Astrocyte (in vitro differentiated cells and primary cell): ENCODE measurements around the gene RNF43. TPM values are rescaled to one million over a fixed set of nuclear protein-coding genes. Genes with fewer than 3 reads are reported as not detected.

ENCODE experiments used
- DNase-seq: peaks from one replicate; pipeline ENCODE4 v3.0.0-alpha.2; 2010; ENCODE audit warnings: low read depth
- FAIRE-seq: peaks from 2 replicates; lab custom pipeline; 2011; peaks lifted over from hg19 to GRCh38; lab: Jason Lieb, UNC
- H2AFZ ChIP-seq: 2 replicates; pipeline ENCODE4 v1.6.0; 2012; ENCODE audit warnings: low read depth, low read length, inconsistent platforms
- H3K27ac ChIP-seq: 2 replicates; pipeline ENCODE4 v1.5.1; 2011; ENCODE audit warnings: low read depth, low read length, inconsistent platforms
- H3K27me3 ChIP-seq: 2 replicates; pipeline ENCODE4 v1.6.0; 2011; ENCODE audit warnings: low read length, inconsistent platforms; ENCODE audit not compliant: insufficient read depth
- H3K36me3 ChIP-seq: 2 replicates; pipeline ENCODE4 v1.5.1; 2011; ENCODE audit warnings: low read length, inconsistent platforms; ENCODE audit not compliant: insufficient read depth
- H3K4me1 ChIP-seq: 2 replicates; pipeline ENCODE4 v1.5.1; 2011; ENCODE audit warnings: low read length, inconsistent platforms; ENCODE audit not compliant: insufficient read depth
- H3K4me2 ChIP-seq: 2 replicates; pipeline ENCODE4 v1.6.0; 2012; ENCODE audit warnings: low read length, inconsistent platforms
- H3K4me3 ChIP-seq: 2 replicates; pipeline ENCODE4 v1.5.1; 2011; ENCODE audit warnings: low read depth, mild to moderate bottlenecking, low read length, inconsistent platforms; ENCODE audit not compliant: insufficient read depth
- H3K79me2 ChIP-seq: 2 replicates; pipeline ENCODE4 v1.6.0; 2012; ENCODE audit warnings: mild to moderate bottlenecking, low read length, inconsistent platforms; ENCODE audit not compliant: insufficient read depth
- H3K9ac ChIP-seq: 2 replicates; pipeline ENCODE4 v1.6.0; 2012; ENCODE audit warnings: mild to moderate bottlenecking, low read length, inconsistent platforms
- H3K9me3 ChIP-seq: 2 replicates; pipeline ENCODE4 v1.5.1; 2012; ENCODE audit warnings: low read depth, mild to moderate bottlenecking, low read length, inconsistent platforms; ENCODE audit not compliant: insufficient read depth
- H4K20me1 ChIP-seq: 2 replicates; pipeline ENCODE4 v1.6.0; 2012; ENCODE audit warnings: low read length, inconsistent platforms; ENCODE audit not compliant: insufficient read depth
- H3K27ac Mint-ChIP-seq: one replicate; pipeline ENCODE4 v1.8.0; 2021; ENCODE audit warnings: mild to moderate bottlenecking, mixed read lengths; ENCODE audit not compliant: unreplicated experiment
- H3K27me3 Mint-ChIP-seq: one replicate; pipeline ENCODE4 v1.8.0; 2021; ENCODE audit warnings: low read depth, mixed read lengths; ENCODE audit not compliant: unreplicated experiment
- H3K36me3 Mint-ChIP-seq: one replicate; pipeline ENCODE4 v1.8.0; 2021; ENCODE audit warnings: low read depth, mixed read lengths; ENCODE audit not compliant: unreplicated experiment
- H3K4me1 Mint-ChIP-seq: one replicate; pipeline ENCODE4 v1.8.0; 2021; ENCODE audit warnings: low read depth, mixed read lengths; ENCODE audit not compliant: unreplicated experiment
- H3K4me3 Mint-ChIP-seq: one replicate; pipeline ENCODE4 v1.8.0; 2021; ENCODE audit warnings: mild to moderate bottlenecking, moderate library complexity, mixed read lengths; ENCODE audit not compliant: unreplicated experiment
- H3K9me3 Mint-ChIP-seq: one replicate; pipeline ENCODE4 v1.8.0; 2021; ENCODE audit warnings: mild to moderate bottlenecking, mixed read lengths; ENCODE audit not compliant: unreplicated experiment
- CTCF ChIP-seq: IDR thresholded peaks from 2 replicates; pipeline ENCODE4 v1.5.1; 2011; ENCODE audit warnings: low read depth, mild to moderate bottlenecking, inconsistent platforms, low read length, moderate library complexity; ENCODE audit not compliant: insufficient read depth
- EZH2 ChIP-seq: IDR thresholded peaks from 2 replicates; pipeline ENCODE4 v1.6.1; 2012; ENCODE audit warnings: mild to moderate bottlenecking, low read length, inconsistent platforms; ENCODE audit not compliant: insufficient read depth
- total RNA-seq: library from RNA; stranded (reverse); gene quantifications from 2 replicates; pipeline ENCODE4 v1.2.1, GENCODE V29; 2021

The RNF43 gene
- total RNA-seq, 1 donor from 2014 or later: 1.2 TPM

- no peaks in the 10 kb centered on the region for H4K20me1 ChIP-seq
- no peaks in the 10 kb centered on the region for H3K9me3 ChIP-seq
- no peaks in the 10 kb centered on the region for H3K79me2 ChIP-seq
- FAIRE-seq (no peak), DNase-seq (no peak)
- no peak overlapping the region for H3K9ac ChIP-seq
- H3K4me2 ChIP-seq: no peak overlapping the region
- H3K27me3 ChIP-seq: peaks cover 26% of the 10 kb centered on the region
- H3K4me3 ChIP-seq: no peak overlapping the region
- H2AFZ ChIP-seq: no peak overlapping the region
- H3K4me1 Mint-ChIP-seq: peaks cover 11% of the 10 kb centered on the region
- H3K36me3 ChIP-seq: no peaks in the 10 kb centered on the region
- H3K27ac ChIP-seq: no peak overlapping the region
- no peaks in the 10 kb centered on the region for H3K36me3 Mint-ChIP-seq
- no peaks in the 10 kb centered on the region for H3K9me3 Mint-ChIP-seq
- H3K27me3 Mint-ChIP-seq: no peaks in the 10 kb centered on the region
- H3K4me1 ChIP-seq: no peaks in the 10 kb centered on the region
- no peak overlapping the region for H3K4me3 Mint-ChIP-seq
- TF ChIP-seq EZH2 (no peak), CTCF (no peak)
- H3K27ac Mint-ChIP-seq: no peak overlapping the region
Measured at GRCh38 chr17:58421711-58422110, 4.4 kb upstream of the RNF43 start.

GRCh38 chr17:58420827-58421226 lies 3.5 kb upstream of the RNF43 start:
- no peaks in the 10 kb centered on the region for H3K27me3 Mint-ChIP-seq
- H4K20me1 ChIP-seq: no peaks in the 10 kb centered on the region
- H3K9me3 Mint-ChIP-seq: no peaks in the 10 kb centered on the region
- no peak overlapping the region for H3K4me3 ChIP-seq
- H3K27me3 ChIP-seq: peaks cover 27% of the 10 kb centered on the region
- no peaks in the 10 kb centered on the region for H3K4me1 ChIP-seq
- H3K27ac Mint-ChIP-seq: no peak overlapping the region
- no peaks in the 10 kb centered on the region for H3K36me3 Mint-ChIP-seq
- H3K4me2 ChIP-seq: no peak overlapping the region
- H3K4me3 Mint-ChIP-seq: no peak overlapping the region
- no peak overlapping the region for H3K27ac ChIP-seq
- no peak for DNase-seq
- no peak overlapping the region for H2AFZ ChIP-seq
- H3K4me1 Mint-ChIP-seq: peaks cover 11% of the 10 kb centered on the region
- no peak for FAIRE-seq
- TF ChIP-seq EZH2: no peak
- no peak for TF ChIP-seq CTCF
- H3K9ac ChIP-seq: no peak overlapping the region
- H3K79me2 ChIP-seq: no peaks in the 10 kb centered on the region
- H3K9me3 ChIP-seq: no peaks in the 10 kb centered on the region
- no peaks in the 10 kb centered on the region for H3K36me3 ChIP-seq

- H3K27ac ChIP-seq: no peak overlapping the region
Measured at GRCh38 chr17:58416937-58417299, 416 bp downstream of the RNF43 start.

More at GRCh38 chr17:58416937-58417299, 416 bp downstream of the RNF43 start:
- Histone ChIP-seq H3K4me3 (peak overlapping the region; percentile 41), H2AFZ (no peak overlapping the region), H3K4me2 (peak overlapping the region; percentile 83), H3K36me3 (no peaks in the 10 kb centered on the region), H3K79me2 (no peaks in the 10 kb centered on the region), H3K9ac (no peak overlapping the region), H4K20me1 (no peaks in the 10 kb centered on the region), H3K9me3 (no peaks in the 10 kb centered on the region), H3K27me3 (peaks cover 38% of the 10 kb centered on the region), H3K4me1 (no peaks in the 10 kb centered on the region)
- peak overlapping the region; percentile 83 for H3K4me3 Mint-ChIP-seq
- peak overlapping the region; percentile 81 for H3K27ac Mint-ChIP-seq
- H3K9me3 Mint-ChIP-seq: no peaks in the 10 kb centered on the region
- peaks cover 14% of the 10 kb centered on the region for H3K4me1 Mint-ChIP-seq
- DNase-seq: no peak
- H3K36me3 Mint-ChIP-seq: no peaks in the 10 kb centered on the region
- no peaks in the 10 kb centered on the region for H3K27me3 Mint-ChIP-seq
- no peak for FAIRE-seq
- TF ChIP-seq EZH2: no peak
- TF ChIP-seq CTCF: no peak
